HepG2 (cell line): ENCODE results near the gene CTCF.

ENCODE experiments used
- BRCA1 ChIP-seq: sonication (generic); formaldehyde crosslinking; IDR thresholded peaks from 2 replicates; pipeline ENCODE4 v1.4.0; 2020; ENCODE audit warnings: missing genetic modification reagents
- CHD4 ChIP-seq: fragments of 200-600 bp; sonication (generic); IDR thresholded peaks from 2 replicates; pipeline ENCODE4 v1.7.0; 2017; ENCODE audit warnings: mild to moderate bottlenecking, low read length, borderline replicate concordance
- CTCF ChIP-seq: sonication (generic); formaldehyde crosslinking; IDR thresholded peaks from 2 replicates; pipeline ENCODE4 v1.5.0; 2020; ENCODE audit warnings: mild to moderate bottlenecking, missing genetic modification reagents, moderate library complexity
- HHEX ChIP-seq: IDR thresholded peaks from 2 replicates; pipeline ENCODE4 v1.6.1; 2016; ENCODE audit warnings: control low read depth
- SMAD3 ChIP-seq: sonication (generic); formaldehyde crosslinking; IDR thresholded peaks from 2 replicates; pipeline ENCODE4 v1.4.0; 2020; ENCODE audit warnings: missing genetic modification reagents
- TBL1XR1 ChIP-seq: fragments of 150-350 bp; IDR thresholded peaks from 2 replicates; pipeline ENCODE4 v1.6.1; 2014; ENCODE audit warnings: borderline replicate concordance, low read length; ENCODE audit not compliant: partially characterized antibody
- ZMAT5 ChIP-seq: sonication (generic); formaldehyde crosslinking; IDR thresholded peaks from 2 replicates; pipeline ENCODE4 v1.5.0; 2020; ENCODE audit warnings: mild to moderate bottlenecking, low read depth, missing genetic modification reagents, borderline replicate concordance
- ZNF24 ChIP-seq: fragments of 450-650 bp; IDR thresholded peaks from 2 replicates; pipeline ENCODE4 v1.6.1; 2017; ENCODE audit warnings: antibody characterized with exemption, mild to moderate bottlenecking
- ZNF264 ChIP-seq: sonication (generic); formaldehyde crosslinking; IDR thresholded peaks from 2 replicates; pipeline ENCODE4 v1.4.0; 2020; ENCODE audit warnings: missing genetic modification reagents
- ZNF331 ChIP-seq: sonication (generic); formaldehyde crosslinking; IDR thresholded peaks from 2 replicates; pipeline ENCODE4 v1.4.0; 2020; ENCODE audit warnings: missing genetic modification reagents
- ZNF362 ChIP-seq: sonication (generic); formaldehyde crosslinking; IDR thresholded peaks from 2 replicates; pipeline ENCODE4 v1.4.0; 2020; ENCODE audit warnings: missing genetic modification reagents, mild to moderate bottlenecking, borderline replicate concordance
- ZNF407 ChIP-seq: sonication (generic); formaldehyde crosslinking; IDR thresholded peaks from one replicate; pipeline ENCODE4 v1.5.1; 2020; ENCODE audit warnings: mild to moderate bottlenecking, missing genetic modification reagents; ENCODE audit errors: not compliant biosample characterization
- ZSCAN29 ChIP-seq: sonication (generic); formaldehyde crosslinking; conservative IDR thresholded peaks from 2 replicates; pipeline ENCODE4 v1.4.0; 2020; ENCODE audit warnings: mild to moderate bottlenecking, missing genetic modification reagents

- TF ChIP-seq SMAD3 (no peak), ZMAT5 (CRISPR knock-in tag) (no peak), TBL1XR1 (no peak), ZNF24 (no peak), CHD4 (no peak), ZNF407 (no peak), ZNF264 (no peak), CTCF (CRISPR knock-in tag) (no peak), BRCA1 (no peak), ZNF362 (CRISPR knock-in tag) (no peak), HHEX (no peak), ZNF331 (CRISPR knock-in tag) (no peak), ZSCAN29 (CRISPR knock-in tag) (no peak)
These were observed 90.9 kb downstream of the CTCF start for GRCh38 chr16:67653128-67653788.
